Measurements from ENCODE around the gene HIP1. TPM values are rescaled to one million over a fixed set of nuclear protein-coding genes. Genes with fewer than 3 reads are reported as not detected.
A peak's percentile ranks its signal among the peaks of the same experiment; 100 is the strongest.

Gene HIP1
- total RNA-seq, 1 donor from 2014 or later: 39.2 TPM

- TF ChIP-seq CTCF (IDR thresholded peaks at IDR 0.05): no peak
- no peak for TF ChIP-seq EZH2 (IDR thresholded peaks at IDR 0.05)
- no peak for TF ChIP-seq EZH2phosphoT487 (IDR thresholded peaks at IDR 0.05)
- Histone ChIP-seq H3F3A (ENCODE audit: low read depth) (no peaks in the 10 kb centered on the region), H3K4me3 (no peak overlapping the region), H3K4me1 (no peaks in the 10 kb centered on the region), H2AFZ (replicated peaks) (no peak overlapping the region), H3K9me3 (ENCODE audit: low read depth) (no peaks in the 10 kb centered on the region), H4K20me1 (ENCODE audit: low read depth) (no peaks in the 10 kb centered on the region), H3K4me2 (no peak overlapping the region), H3K79me2 (ENCODE audit: low read depth) (no peaks in the 10 kb centered on the region), H3K27ac (no peak overlapping the region), H3K36me3 (no peaks in the 10 kb centered on the region), H3K27me3 (no peaks in the 10 kb centered on the region), H3K9ac (no peak overlapping the region)
- Mint-ChIP-seq H3K4me3 (no peak overlapping the region), H3K4me1 (no peaks in the 10 kb centered on the region), H3K9me3 (no peaks in the 10 kb centered on the region), H3K27me3 (ENCODE audit: insufficient read depth, low read depth) (no peaks in the 10 kb centered on the region), H3K36me3 (peaks cover 37% of the 10 kb centered on the region), H3K27ac (no peak overlapping the region)
- no peak for DNase-seq (ENCODE audit: low spot score)
Observed at GRCh38 chr7:75583255-75583654, 155.5 kb downstream of the HIP1 start.

- Histone ChIP-seq H3K36me3 (no peaks in the 10 kb centered on the region), H3K9ac (no peak overlapping the region), H3K4me2 (no peak overlapping the region), H2AFZ (replicated peaks) (no peak overlapping the region), H3K4me3 (no peak overlapping the region), H4K20me1 (ENCODE audit: low read depth) (peaks cover 5% of the 10 kb centered on the region), H3K79me2 (ENCODE audit: low read depth) (no peaks in the 10 kb centered on the region), H3K27ac (no peak overlapping the region), H3K9me3 (ENCODE audit: low read depth) (no peaks in the 10 kb centered on the region), H3K27me3 (no peaks in the 10 kb centered on the region), H3K4me1 (no peaks in the 10 kb centered on the region), H3F3A (ENCODE audit: low read depth) (no peaks in the 10 kb centered on the region)
- no peak for DNase-seq (ENCODE audit: low spot score)
- Mint-ChIP-seq H3K27ac (no peak overlapping the region), H3K9me3 (no peaks in the 10 kb centered on the region), H3K27me3 (ENCODE audit: insufficient read depth, low read depth) (peaks cover 2% of the 10 kb centered on the region), H3K4me3 (no peak overlapping the region), H3K4me1 (peaks cover 12% of the 10 kb centered on the region), H3K36me3 (peaks cover 34% of the 10 kb centered on the region)
- no peak for TF ChIP-seq EZH2 (IDR thresholded peaks at IDR 0.05)
- no peak for TF ChIP-seq EZH2phosphoT487 (IDR thresholded peaks at IDR 0.05)
- TF ChIP-seq CTCF (IDR thresholded peaks at IDR 0.05): no peak
Observed at GRCh38 chr7:75579899-75580298, 158.8 kb downstream of the HIP1 start.

- peaks cover 2% of the 10 kb centered on the region for H3K27me3 Mint-ChIP-seq (ENCODE audit: insufficient read depth, low read depth)
- no peaks in the 10 kb centered on the region for H3K9me3 Mint-ChIP-seq
- Histone ChIP-seq H4K20me1 (ENCODE audit: low read depth) (peaks cover 5% of the 10 kb centered on the region), H3K9ac (no peak overlapping the region), H3F3A (ENCODE audit: low read depth) (no peaks in the 10 kb centered on the region), H3K9me3 (ENCODE audit: low read depth) (no peaks in the 10 kb centered on the region), H3K4me2 (no peak overlapping the region), H3K4me1 (no peaks in the 10 kb centered on the region), H3K79me2 (ENCODE audit: low read depth) (no peaks in the 10 kb centered on the region), H3K27ac (no peak overlapping the region), H3K36me3 (no peaks in the 10 kb centered on the region), H2AFZ (replicated peaks) (no peak overlapping the region), H3K4me3 (no peak overlapping the region), H3K27me3 (no peaks in the 10 kb centered on the region)
- peak overlapping the region; percentile 76 for H3K27ac Mint-ChIP-seq
- TF ChIP-seq EZH2phosphoT487 (IDR thresholded peaks at IDR 0.05): no peak
- no peak for TF ChIP-seq EZH2 (IDR thresholded peaks at IDR 0.05)
- no peak for TF ChIP-seq CTCF (IDR thresholded peaks at IDR 0.05)
- no peak overlapping the region for H3K4me3 Mint-ChIP-seq
- H3K4me1 Mint-ChIP-seq: peaks cover 12% of the 10 kb centered on the region
- no peak for DNase-seq (ENCODE audit: low spot score)
- peaks cover 30% of the 10 kb centered on the region for H3K36me3 Mint-ChIP-seq
Observed at GRCh38 chr7:75578081-75578480, 160.7 kb downstream of the HIP1 start.
